Stimulated activated CD8-positive, alpha-beta memory T cell treated with anti-CD3 and anti-CD28 coated beads, Interleukin-7, amount 100 ng/mL, for 24 hours (primary cell): Measurements from ENCODE around the gene LTC4S.
"Not testable (repeated sequence)": the region's sequence is repeated elsewhere in the genome, so short reads cannot be mapped to it uniquely, and the experiment has no call there.

ENCODE experiments used
- DNase-seq: peaks from one replicate; pipeline ENCODE4 v3.0.0-alpha.2; 2020; ENCODE audit warnings: low read depth

LTC4S gene

GRCh38 chr5:179827680-179828079 is 33.9 kb downstream of the LTC4S start:
- DNase-seq: no peak

GRCh38 chr5:179828756-179829421 is 35.1 kb downstream of the LTC4S start:
- DNase-seq: no peak

GRCh38 chr5:179829732-179830435 is 36.1 kb downstream of the LTC4S start:
- no peak for DNase-seq

GRCh38 chr5:179830818-179831468 is 37.2 kb downstream of the LTC4S start:
- no peak for DNase-seq

GRCh38 chr5:179832039-179832745 is 38.4 kb downstream of the LTC4S start:
- no peak for DNase-seq

- no peak for DNase-seq
These were observed 39.4 kb downstream of the LTC4S start for GRCh38 chr5:179833056-179833708.

GRCh38 chr5:179833709-179834070 is 39.9 kb downstream of the LTC4S start:
- no peak for DNase-seq

GRCh38 chr5:179834120-179834519 is 40.3 kb downstream of the LTC4S start:
- no peak for DNase-seq

GRCh38 chr5:179834871-179835270 is 41.1 kb downstream of the LTC4S start:
- DNase-seq: not testable (repeated sequence)

GRCh38 chr5:179836225-179837019 is 42.6 kb downstream of the LTC4S start:
- no peak for DNase-seq

GRCh38 chr5:179837076-179838011 is 43.6 kb downstream of the LTC4S start:
- DNase-seq: no peak

- DNase-seq: no peak
These were observed 45.8 kb downstream of the LTC4S start for GRCh38 chr5:179839328-179840256.

GRCh38 chr5:179840321-179840720 is 46.5 kb downstream of the LTC4S start:
- DNase-seq: no peak

GRCh38 chr5:179840766-179841165 is 47.0 kb downstream of the LTC4S start:
- DNase-seq: no peak

- DNase-seq: no peak
These were observed 47.8 kb downstream of the LTC4S start for GRCh38 chr5:179841621-179842020.
